GM18907 (cell line): ENCODE data around the gene CCNYL1.
"Not testable (repeated sequence)": the region's sequence is repeated elsewhere in the genome, so short reads cannot be mapped to it uniquely, and the experiment has no call there.

Experiments
- ATAC-seq: cut with Tn5 transposase; IDR thresholded peaks from one replicate; pipeline ENCODE4 v1.9.1; 2021; ENCODE audit warnings: mild to moderate bottlenecking, moderate library complexity; ENCODE audit not compliant: unreplicated experiment

Gene CCNYL1

DNA sequence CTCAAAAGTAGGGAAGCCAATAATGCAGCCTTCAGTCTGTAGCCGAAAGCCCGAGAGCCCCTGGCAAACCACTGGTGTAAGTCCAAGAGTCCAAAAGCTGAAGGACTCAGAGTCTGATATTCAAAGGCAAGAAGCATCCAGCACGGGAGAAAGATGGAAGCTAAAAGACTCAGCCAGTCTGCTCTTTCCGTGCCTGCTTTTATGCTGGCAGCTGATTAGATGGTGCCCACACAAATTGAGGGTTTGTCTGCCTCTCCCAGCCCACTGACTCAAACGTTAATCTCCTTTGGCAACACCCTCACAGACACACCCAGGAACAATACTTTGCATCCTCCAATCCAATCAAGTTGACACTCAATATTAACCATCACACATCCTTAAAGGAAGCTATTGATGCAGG lies 14.5 kb upstream of the CCNYL1 start:
- not testable (repeated sequence) for ATAC-seq

DNA sequence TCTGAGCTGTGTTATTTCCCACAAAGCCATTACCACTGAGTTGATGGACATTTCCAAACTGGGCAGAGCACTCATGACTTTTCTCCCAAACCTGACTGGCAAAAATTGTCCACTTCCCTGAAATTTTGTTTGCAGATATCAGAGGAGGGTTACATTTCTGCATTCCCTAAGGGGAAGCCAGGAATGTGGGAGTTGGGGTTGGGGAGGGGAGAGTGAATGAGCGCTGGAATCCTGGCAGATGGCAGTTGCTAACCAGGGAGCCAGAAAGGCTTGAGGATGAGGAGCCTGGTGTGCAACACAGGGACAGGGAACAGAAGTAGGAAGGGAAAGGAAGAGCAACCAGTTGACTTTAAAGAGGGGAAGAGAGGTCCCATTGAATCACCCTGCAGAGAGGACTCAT lies 14.0 kb upstream of the CCNYL1 start:
- ATAC-seq = no peak

DNA sequence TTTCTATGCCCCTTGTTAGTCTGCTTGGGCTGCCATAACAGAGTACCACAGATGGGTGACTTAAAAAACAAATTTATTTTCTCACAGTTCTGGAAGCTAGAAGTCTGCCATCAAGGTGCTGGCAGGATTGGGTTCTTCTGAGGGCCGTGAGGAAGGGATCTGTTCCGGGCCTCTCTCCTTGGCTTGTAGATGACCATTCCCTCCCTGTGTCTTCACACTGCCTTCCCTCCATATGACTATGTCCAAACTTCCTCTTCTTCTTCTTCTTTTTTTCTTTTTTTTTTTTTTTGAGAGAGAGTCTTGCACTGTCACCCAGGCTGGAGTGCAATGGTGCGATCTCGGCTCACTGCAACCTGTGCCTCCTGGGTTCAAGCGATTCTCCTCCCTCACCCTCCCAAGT lies 13.1 kb upstream of the CCNYL1 start:
- ATAC-seq = no peak

DNA sequence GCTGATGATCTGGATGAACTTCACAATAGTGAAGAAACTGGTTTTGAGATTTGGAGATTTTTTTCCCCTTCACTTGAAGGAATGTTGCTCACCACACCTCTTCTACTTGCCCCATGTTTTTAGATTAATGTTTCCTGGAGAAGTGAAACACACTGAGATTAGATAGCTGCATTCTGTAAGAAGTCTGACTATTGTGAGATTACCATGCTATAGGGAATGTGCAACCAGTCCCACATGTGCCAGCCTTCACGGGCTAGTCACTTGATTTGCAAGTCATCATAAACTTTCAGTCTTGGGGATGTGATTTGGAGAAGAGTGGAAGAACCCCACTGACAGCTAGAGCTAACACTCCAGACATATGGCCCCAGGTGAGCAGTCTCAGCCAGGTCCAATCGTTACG lies 7.4 kb upstream of the CCNYL1 start:
- ATAC-seq = no peak

DNA sequence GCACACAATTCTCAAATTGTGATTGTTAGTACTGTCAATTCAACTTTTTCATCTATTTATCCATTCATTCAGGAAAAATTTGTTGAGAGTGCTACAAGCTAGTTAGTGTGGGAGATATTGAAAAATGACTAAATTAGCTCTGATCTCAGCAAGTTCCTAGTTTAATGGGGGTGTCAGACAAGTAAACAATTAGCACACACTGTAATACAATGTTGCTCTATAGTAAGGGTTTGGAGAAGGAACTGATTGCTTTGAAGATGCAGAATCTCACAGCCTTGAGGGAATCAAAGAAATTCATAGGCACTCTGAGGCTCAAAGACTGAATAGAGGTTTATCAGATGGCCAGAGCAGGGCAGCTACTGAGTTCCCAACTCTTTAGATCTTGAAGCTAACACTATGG lies 6.8 kb upstream of the CCNYL1 start:
- no peak for ATAC-seq

DNA sequence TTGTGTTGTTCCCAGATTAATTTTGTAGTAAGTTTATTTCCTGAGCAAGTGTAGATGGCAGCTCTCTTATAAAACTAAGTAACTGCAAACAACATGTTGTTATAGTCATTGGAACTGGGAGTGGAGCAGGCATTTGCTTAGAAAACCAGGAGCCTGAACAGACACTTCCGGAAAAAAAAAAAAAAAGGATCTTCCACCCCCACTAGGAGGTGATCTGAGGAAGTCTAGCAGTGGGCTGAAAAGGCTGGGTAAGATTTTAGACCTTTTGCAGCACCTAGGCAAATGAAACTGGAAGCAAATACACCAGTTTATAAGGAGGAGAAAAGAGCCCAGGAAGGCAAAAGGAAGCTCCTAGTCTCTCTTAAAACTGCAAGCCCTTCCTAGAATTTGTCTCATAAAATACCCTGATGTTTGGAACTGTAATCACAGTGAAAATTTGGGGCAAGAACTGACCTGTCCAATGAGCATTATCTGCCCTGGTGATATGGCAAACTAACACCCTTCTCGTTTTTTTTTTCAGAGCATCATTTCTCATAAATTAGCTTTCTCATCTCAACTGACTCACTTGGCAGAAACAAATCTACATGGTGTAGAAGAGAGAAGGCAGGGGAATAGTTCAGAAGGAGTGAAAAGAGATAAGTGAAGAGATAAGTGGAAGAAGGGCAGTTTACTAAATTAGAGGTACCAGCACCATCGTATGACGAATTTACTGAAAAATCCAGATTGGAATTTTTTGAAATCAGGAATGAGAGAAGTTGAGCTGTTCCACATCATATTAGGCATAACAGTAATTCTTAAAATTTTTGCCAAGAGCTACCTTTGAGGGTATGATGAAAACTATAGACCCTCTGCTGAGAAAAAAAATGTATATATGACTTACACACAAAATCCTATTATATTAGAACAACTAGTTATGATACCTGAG lies 4.2 kb upstream of the CCNYL1 start:
- ATAC-seq = no peak

DNA sequence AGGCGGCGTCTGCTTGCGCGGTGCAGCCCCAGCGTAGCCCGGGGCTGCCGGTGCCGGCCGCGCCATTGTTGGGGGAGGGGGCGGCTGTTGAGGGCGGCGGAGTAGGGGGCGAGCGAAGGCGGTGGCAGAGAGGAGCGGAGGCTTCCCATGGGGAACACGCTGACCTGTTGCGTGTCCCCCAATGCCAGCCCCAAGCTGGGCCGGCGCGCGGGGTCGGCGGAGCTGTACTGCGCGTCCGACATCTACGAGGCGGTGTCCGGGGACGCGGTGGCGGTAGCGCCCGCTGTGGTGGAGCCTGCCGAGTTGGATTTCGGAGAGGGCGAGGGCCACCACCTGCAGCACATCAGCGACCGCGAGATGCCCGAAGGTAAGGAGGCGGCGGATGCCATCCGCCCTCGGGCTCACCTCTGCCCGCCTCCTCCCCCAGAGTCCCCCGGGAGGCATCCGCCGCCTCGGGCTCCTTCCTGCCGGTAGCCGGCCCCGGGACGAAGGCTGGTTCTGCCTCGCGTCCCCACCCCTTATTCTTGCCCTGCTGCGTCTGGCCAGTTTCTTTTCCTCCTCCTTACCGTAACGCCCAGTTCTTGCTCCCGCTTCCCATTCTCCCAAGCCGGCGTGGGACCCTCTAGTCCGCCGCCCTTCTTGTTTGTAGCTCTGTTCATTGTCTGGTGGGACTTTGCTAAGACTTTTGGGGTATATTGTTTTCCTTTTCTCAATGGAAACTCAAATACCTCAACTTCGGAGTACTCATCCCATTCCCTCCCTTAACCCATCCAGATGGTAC lies 500 bp downstream of the CCNYL1 start:
- ATAC-seq = peak; percentile 35

DNA sequence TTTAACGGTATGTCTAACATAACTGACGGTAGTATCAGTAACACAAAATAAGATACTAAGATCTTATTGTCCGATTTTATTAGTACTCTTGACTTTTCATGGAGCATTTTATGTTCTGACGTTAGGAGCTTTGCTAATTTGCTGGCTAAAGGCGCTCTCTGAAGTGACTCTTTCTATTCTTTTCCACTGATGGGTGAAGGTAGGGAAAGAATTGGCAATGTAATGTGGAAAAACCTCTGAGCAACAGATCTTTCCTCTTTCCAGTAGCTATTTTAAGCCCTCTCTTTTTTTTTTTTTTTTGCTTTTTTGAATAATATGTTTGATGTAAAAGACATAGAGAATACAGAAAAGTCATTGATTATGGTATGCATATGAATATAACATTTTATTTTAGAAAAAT lies 4.6 kb downstream of the CCNYL1 start:
- ATAC-seq = no peak

DNA sequence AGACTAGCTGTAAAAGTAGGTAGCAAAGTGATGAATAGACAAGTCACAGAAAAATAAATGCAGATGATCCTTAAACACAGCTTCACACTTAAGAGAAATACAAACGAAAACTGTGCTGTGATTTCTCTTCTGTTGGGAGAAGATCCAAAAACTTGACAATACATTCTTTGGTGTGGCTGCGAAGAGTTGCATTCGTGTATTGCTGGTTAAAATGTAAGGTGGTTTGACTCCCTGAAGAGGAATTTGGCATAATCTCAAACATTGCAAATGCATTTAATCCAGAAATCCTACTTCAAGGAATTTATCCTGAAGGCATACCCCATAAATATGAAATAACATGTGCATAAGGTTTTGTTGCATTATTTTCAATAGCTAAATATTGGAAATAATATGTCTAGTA lies 7.1 kb downstream of the CCNYL1 start:
- ATAC-seq = no peak

DNA sequence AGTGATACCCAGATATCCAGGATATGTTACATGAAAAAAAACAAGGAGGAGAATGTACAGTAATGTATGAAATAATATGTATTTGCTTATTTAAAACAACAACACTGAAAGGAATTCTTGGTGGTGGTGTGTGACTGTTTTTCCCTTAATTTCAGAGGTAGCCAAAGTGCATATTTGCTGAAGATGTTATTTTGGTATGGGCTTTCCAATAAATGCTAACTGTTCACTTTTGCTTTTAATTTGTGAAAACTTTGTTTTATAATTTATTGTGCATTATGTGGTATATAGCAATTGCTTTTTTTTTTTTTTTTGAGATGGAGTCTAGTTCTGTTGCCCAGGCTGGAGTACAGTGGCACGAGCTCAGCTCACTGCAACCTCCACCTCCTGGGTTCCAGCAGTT lies 7.6 kb downstream of the CCNYL1 start:
- ATAC-seq = no peak

DNA sequence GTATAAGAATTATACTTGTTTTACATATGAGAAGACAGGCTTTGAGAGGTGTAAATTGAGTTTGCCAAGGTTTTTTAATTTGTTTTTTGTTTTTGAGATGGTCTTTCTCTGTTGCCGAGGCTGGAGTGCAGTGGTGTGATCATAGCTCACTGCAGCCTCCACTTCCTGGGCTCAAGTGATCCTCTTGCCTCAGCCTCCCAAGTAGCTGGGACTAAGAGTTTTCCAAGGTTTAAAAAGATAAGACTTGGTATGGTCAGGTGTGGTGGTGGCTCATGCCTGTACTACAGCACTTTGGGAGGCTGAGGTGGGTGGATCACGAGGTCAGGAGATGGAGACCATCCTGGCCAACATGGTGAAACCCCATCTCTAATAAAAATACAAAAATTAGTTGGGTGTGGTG lies 8.2 kb downstream of the CCNYL1 start:
- not testable (repeated sequence) for ATAC-seq

DNA sequence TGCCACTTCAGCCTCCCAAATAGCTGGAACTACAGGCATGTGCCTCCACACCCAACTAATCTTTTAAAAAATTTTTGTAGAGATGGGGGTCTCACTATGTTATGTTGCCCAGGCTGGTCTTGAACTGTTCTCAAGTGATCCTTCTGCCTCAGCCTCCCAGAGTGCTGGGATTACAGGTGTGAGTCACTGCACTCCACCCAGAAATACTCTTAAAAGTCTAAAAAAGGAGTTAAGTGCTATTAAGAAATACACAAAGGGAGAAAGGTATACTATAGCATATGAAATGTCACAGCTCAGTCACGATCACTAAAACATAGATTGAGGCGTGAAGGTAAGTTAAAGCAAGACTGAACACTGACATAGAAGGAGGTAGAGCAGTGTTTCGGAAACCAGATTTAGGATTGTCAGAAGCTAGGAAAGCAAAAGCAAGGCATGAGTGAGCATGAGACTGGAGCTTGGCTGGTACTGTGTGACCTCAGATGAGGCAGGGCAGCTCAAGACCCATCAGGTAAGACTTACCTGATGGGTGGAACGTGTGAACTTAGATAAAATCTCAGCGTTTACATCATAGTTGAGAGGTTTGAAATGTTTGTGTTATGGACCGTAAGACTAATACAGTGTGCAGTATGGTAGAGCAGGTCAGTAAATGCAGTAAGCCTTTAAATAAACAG lies 9.2 kb downstream of the CCNYL1 start:
- ATAC-seq = no peak

DNA sequence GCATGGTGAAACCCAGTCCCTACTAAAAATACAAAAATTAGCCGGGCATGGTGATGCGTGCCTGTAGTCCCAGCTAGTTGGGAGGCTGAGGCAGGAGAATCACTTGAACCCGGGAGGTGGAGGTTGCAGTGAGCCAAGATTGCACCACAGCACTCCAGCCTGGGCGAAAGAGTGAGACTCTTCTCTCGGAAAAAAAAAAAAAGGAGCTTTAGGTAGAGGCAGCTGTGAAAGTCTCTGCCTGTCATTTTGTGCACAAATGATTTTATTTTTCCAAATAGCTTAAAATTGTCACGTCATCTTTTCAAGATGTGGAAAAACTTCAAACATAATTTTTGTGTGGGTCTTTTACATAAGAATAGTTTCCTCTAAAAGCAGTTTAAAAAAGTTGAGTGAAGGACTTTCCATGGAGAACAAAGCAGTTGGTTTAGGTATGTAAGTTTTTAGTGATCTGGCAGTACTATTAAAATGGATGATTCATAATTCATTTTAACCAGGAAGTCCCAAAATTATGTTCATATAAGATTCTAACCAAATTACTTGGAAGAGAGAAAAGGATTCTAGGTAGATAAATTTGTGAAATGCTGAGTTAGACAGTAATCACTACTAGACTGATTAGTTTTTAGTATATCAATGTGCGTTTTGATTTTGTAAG lies 11.5 kb downstream of the CCNYL1 start:
- no peak for ATAC-seq

DNA sequence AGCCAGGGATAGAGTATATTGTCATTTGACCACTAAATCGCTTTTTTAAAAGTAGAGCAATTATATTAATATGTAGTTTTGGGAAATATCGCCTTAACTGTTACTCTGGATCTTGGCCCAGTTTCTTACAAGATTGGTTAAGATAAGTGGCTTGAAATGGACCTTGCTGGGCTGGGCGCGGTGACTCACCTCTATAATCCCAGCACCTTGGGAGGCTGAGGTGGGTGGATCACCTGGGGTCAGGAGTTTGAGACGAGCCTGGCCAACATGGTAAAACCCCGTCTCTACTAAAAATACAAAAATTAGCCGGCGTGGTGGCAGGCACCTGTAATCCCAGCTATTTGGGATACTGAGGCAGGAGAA lies 12.0 kb downstream of the CCNYL1 start:
- ATAC-seq = not testable (repeated sequence)

DNA sequence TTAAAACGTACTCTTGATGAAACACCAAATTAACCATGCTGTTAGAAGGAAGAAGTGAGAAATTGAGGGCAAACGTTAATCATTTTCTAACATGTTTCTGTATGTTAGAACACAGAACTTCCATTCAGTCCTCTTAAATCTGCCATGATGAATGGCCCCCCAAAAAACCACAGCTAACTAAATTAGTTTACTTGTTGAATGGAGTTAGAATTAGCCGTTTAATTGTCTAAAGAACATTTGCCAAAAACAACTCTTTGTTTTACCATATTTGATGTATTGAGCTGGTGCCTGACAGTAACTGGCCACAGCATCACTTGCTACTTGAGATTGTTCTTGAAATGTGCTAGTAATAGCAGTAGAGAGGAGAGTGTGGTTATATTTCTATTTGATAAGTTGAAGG lies 12.7 kb downstream of the CCNYL1 start:
- peak; percentile 77 for ATAC-seq

DNA sequence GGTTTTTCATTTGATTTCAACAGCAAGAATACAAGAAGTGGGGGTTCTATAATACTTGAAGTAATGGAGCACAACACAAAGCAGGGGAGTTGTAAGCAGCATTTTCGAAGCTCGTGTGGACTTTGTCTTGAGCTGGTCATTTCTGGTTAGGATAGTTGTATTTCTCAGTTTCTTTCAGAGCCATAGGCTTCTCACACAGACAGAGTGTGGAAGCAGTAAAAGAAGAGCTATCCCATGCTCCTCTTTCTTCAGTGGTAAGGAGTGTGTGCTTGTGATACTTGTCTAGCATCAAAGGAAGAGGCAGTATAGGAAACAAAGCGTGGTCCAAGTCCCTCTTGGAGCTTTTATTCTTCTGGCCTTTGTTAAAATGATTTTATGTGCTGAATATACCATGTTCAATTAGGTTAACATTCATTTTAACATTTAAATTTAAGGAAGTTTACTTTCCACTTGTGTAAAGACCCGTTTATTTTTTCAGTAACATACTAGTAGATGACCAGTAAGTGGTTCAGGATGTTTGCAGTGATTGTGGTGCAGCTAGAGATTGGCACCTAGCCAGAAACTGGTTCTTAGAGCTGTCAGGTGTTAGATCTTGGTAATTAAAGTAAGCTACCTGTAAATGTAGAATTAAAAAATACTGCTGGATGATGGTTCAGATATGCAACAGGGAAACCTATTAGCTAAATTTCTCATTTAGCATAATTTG lies 14.6 kb downstream of the CCNYL1 start:
- no peak for ATAC-seq

DNA sequence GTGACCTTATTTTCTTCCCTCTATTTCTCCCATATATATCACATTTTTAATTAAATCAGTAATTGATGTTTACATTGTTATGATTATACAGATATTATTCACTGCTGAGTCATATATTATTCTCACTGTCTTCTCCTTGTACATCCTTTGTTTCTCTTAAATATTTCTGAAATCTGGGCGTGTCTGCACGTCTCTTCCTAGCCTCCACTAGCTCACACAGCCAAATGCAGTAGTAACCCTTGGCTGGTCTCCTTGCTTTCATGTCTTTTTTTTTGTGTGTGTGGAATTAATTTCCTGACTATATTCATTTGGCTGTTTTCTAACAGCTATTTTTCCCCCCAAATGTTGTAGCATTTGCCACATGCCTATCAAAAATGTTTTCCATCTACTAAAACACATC lies 15.8 kb downstream of the CCNYL1 start:
- ATAC-seq = no peak

DNA sequence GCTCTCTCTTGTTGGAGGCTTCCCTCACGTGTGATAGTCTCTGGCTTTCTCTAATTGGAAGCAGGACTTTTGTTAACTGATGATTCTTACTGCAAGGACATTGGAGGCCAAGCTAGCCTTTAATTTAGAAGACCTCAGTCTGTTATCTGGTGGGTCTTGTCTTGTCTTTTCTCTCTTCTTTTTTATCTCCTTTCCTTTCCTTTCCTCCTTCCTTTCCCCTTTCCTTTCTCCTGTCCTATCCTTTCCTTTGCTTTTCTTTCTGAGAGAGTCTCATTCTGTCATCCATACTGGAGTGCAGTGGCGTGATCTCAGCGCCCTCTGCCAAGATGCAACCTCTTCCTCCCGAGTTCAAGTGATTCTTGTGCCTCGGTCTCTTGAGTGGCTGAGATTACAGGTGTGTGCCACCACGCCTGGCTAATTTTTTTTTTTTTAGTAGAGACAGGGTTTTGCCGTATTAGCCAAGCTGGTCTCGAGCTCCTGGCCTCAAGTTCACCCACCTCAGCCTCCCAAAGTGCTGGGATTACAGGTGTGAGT lies 18.1 kb downstream of the CCNYL1 start:
- ATAC-seq = no peak

DNA sequence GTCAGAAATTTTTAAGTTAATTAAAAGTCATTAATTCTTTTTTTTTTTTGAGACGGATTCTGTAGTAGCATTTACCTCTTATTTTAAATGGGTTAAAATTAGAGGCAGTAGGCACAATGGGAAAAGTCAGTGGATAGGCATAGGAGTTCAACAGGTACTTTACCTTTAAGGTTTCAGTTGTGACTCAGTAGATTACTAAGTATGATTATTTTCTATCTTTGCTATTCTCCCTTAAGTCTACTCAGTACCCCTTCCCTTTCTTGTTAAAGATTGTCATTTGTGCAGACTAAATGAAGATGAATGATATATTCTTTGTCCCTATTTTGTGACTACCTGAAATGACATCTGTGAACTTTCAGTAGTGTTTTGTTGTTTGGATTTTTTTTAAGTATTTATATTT lies 19.7 kb downstream of the CCNYL1 start:
- ATAC-seq = no peak

DNA sequence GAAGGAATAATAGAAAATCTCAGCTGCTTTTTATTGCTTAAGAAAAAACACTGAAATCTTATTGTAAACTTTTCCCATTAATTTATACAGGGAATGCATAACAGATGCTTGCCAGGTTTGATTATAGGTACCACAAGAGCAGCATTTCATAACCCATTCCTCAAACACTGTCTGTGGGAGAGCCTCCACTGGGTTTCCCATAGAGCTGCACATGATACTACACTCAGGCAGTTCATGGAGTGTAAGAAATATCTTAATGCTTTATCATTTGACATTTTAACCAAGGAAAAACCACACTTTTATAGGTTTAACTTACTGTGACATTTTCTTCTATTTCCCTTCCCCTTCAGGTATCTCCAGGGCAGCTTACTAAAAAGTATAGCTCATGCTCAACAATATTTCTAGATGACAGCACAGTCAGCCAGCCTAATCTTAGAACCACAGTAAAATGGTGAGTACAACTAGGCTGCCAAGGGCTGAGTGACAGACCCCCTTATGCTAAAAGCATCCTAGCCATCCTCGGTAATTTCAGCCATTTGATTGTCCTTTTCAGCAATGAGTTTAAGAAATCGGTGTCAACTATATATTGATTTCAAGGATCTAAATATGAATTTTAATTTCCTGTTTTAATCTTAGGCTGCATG lies 22.3 kb downstream of the CCNYL1 start:
- no peak for ATAC-seq
